NCI-H2107 treated with DMSO at 0.1 percent for 48 hours (cell line): ENCODE results near the gene HIVEP3.

Source experiments
- DNase-seq: peaks from one replicate; lab custom pipeline; 2025; ENCODE audit not compliant: unreplicated experiment; lab: John Stamatoyannopoulos, UW

The HIVEP3 gene

GRCh38 chr1:41542196-41542930, 376.4 kb downstream of the HIVEP3 start:
- DNase-seq, result no peak

GRCh38 chr1:41541592-41541952, 377.1 kb downstream of the HIVEP3 start:
- DNase-seq, result no peak

GRCh38 chr1:41540886-41541591, 377.7 kb downstream of the HIVEP3 start:
- no peak for DNase-seq

GRCh38 chr1:41539999-41540398, 378.7 kb downstream of the HIVEP3 start:
- DNase-seq, result no peak

- no peak for DNase-seq
These were observed 379.3 kb downstream of the HIVEP3 start for GRCh38 chr1:41539418-41539805.

- no peak for DNase-seq
These were observed 379.8 kb downstream of the HIVEP3 start for GRCh38 chr1:41538741-41539417.

GRCh38 chr1:41537788-41538351, 380.9 kb downstream of the HIVEP3 start:
- peak; percentile 66 for DNase-seq

- no peak for DNase-seq
These were observed 381.5 kb downstream of the HIVEP3 start for GRCh38 chr1:41537251-41537650.

GRCh38 chr1:41536361-41536802, 382.3 kb downstream of the HIVEP3 start:
- no peak for DNase-seq

GRCh38 chr1:41535716-41536115, 383.0 kb downstream of the HIVEP3 start:
- no peak for DNase-seq

- no peak for DNase-seq
These were observed 383.4 kb downstream of the HIVEP3 start for GRCh38 chr1:41535276-41535675.

- DNase-seq, result no peak
These were observed 384.3 kb downstream of the HIVEP3 start for GRCh38 chr1:41534181-41535076.

GRCh38 chr1:41533731-41534080, 385.0 kb downstream of the HIVEP3 start:
- no peak for DNase-seq

- no peak for DNase-seq
These were observed 385.5 kb downstream of the HIVEP3 start for GRCh38 chr1:41533016-41533730.

- no peak for DNase-seq
These were observed 386.3 kb downstream of the HIVEP3 start for GRCh38 chr1:41532206-41532975.

GRCh38 chr1:41530411-41530810, 388.3 kb downstream of the HIVEP3 start:
- DNase-seq, result no peak

GRCh38 chr1:41529621-41530395, 388.9 kb downstream of the HIVEP3 start:
- no peak for DNase-seq

- DNase-seq, result no peak
These were observed 389.8 kb downstream of the HIVEP3 start for GRCh38 chr1:41528726-41529605.
